ENCODE data around the gene ZNF548. TPM values are rescaled to one million over a fixed set of nuclear protein-coding genes. Genes with fewer than 3 reads are reported as not detected.

ZNF548 gene
- total and polyA plus RNA-seq, 8 donors: 2.6 to 48.5 (median 8.9) TPM

- Histone ChIP-seq H3K4me1 (no peaks in the 10 kb centered on the region), H3K9me3 (peaks cover 11 to 60% (median 50%) of the 10 kb centered on the region in 4 donors), H3K27me3 (no peaks in the 10 kb centered on the region), H3K36me3 (peaks cover 7 to 50% (median 30%) of the 10 kb centered on the region in 4 donors), H3K27ac (no peak overlapping the region), H3K4me3 (no peak overlapping the region)
- WGBS, 5 donors: 82 to 93% (median 89%) methylated on average over 3 to 9 of the region's 9 CpGs
- TF ChIP-seq CTCF (IDR thresholded peaks at IDR 0.05): no peak
- TF ChIP-seq POLR2A (IDR thresholded peaks at IDR 0.05): no peak
- DNase-seq: no peak
- intact Hi-C loops (cut with DNase I; ENCODE audit: low total_unique reads): no loop called here
Measured at GRCh38 chr19:57403737-57404563, 14.3 kb downstream of the ZNF548 start.

GRCh38 chr19:57406516-57407123 is 17.0 kb downstream of the ZNF548 start:
- Histone ChIP-seq H3K4me3 (no peak overlapping the region), H3K36me3 (peaks cover 0 to 23% (median 6%) of the 10 kb centered on the region in 4 donors), H3K9me3 (peaks cover 4 to 33% (median 24%) of the 10 kb centered on the region in 4 donors), H3K27me3 (no peaks in the 10 kb centered on the region), H3K4me1 (peaks cover 1 to 10% (median 10%) of the 10 kb centered on the region in 4 donors), H3K27ac (no peak overlapping the region)
- intact Hi-C loops (cut with DNase I; ENCODE audit: low total_unique reads): no loop called here
- WGBS, 5 donors: 13 to 23% (median 19%) methylated on average over 8 of the region's 8 CpGs
- peak; percentile 34 to 90 for DNase-seq
- TF ChIP-seq CTCF (IDR thresholded peaks at IDR 0.05) (peak in 4 of 7 experiments; percentile 9 to 39 (median 32)), EP300 (IDR thresholded peaks at IDR 0.05) (no peak)

DNA sequence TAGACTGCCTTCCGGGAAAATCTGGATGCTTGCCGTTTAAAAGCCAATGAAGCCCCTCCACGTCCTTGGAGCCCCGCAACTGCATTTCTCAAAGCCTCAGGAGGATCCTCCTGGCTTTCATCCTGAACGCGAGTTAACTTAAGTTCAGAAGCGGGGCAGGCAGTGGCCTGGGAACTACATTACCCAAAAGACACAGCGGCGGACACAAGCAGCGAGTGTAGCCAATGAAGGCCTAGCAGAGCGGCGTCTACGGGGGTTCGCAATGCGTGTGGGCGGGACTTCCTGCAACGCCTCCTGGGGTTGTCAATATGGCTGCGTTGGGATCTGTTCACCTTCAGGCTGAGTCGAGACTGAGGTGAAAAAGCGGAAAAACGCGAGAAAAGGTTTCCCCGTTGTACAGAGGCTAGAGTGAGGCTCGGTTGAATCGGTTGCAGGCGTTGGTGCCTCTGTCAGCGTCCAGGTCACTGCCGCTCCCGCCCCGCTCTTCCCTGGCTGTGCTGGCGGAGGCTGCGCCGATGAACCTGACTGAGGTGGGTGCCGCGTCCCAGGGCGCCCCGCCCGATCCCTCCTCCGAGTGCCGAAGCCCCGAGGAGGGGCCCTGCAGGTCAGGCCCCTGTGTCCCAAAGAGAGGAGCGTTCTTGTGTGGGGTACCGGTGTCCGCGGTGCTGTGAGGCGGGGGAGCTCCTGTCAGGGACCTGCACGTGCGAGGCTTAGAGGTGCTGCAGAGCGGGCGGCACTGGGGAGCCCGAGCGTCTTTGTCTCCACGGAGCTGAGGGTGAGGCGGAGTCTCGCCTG is 21.4 kb downstream of the ZNF548 start, which contains the start of gene ZNF17:
TSS of gene ZNF17 (plus strand) at position 285 of the 795 bp plus-strand sequence. CDS start 2,455 bp downstream, outside the sequence.
- peaks cover 0 to 24% (median 10%) of the 10 kb centered on the region in 4 donors for H3K9me3 ChIP-seq
- peak within 1 kb of the TSS; percentile 69 to 100 (median 86) for H3K4me3 ChIP-seq
- WGBS, 5 donors: 0 to 1% (median 1%) methylated on average over 27 to 55 of the region's 55 CpGs
- H3K36me3 ChIP-seq: peaks cover 25 to 40% (median 34%) of the 10 kb centered on the region in 4 donors
- TF ChIP-seq POLR2AphosphoS5 (IDR thresholded peaks at IDR 0.05) (peak; percentile 26 to 74 (median 59)), CTCF (IDR thresholded peaks at IDR 0.05) (no peak)
- peak; percentile 95 to 98 for DNase-seq
- no peaks in the 10 kb centered on the region for H3K27me3 ChIP-seq
- H3K27ac ChIP-seq: peak within 1 kb of the TSS; percentile 16 to 79 (median 70)
- H3K4me1 ChIP-seq: peaks cover 12 to 24% (median 21%) of the 10 kb centered on the region in 4 donors
- intact Hi-C loops (cut with DNase I; ENCODE audit: low total_unique reads): no loop called here

DNA sequence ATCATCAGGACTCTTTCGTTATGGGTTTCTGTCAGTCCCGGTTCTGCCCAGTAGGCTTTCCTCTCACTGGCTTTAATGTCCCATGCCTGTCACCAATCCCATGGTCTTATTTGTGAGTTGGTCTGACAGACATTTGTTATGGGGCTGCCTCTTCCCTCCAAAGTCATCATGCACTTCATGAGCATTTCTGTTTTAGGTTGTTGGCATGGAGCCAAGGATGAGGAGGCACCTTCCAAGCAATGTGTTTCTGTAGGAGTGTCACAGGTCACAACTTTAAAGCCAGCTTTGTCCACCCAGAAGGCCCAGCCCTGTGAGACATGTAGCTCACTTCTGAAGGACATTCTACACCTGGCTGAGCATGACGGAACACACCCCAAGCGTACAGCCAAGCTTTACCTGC is 29.8 kb downstream of the ZNF548 start:
- H3K27me3 ChIP-seq: no peaks in the 10 kb centered on the region
- WGBS, 5 donors: 94 to 99% (median 98%) methylated on average over 4 of the region's 4 CpGs
- no peaks in the 10 kb centered on the region for H3K4me1 ChIP-seq
- H3K9me3 ChIP-seq: peaks cover 30 to 98% (median 84%) of the 10 kb centered on the region in 4 donors
- no peak overlapping the region for H3K4me3 ChIP-seq
- no peak for TF ChIP-seq CTCF (IDR thresholded peaks at IDR 0.05)
- TF ChIP-seq POLR2AphosphoS5 (IDR thresholded peaks at IDR 0.05): no peak
- TF ChIP-seq EP300 (IDR thresholded peaks at IDR 0.05): no peak
- no peak for TF ChIP-seq POLR2A (IDR thresholded peaks at IDR 0.05)
- H3K27ac ChIP-seq: no peak overlapping the region
- intact Hi-C loops (cut with DNase I; ENCODE audit: low total_unique reads): no loop called here
- H3K36me3 ChIP-seq: peaks cover 54 to 91% (median 82%) of the 10 kb centered on the region in 4 donors
- DNase-seq: no peak

Measured in stomach (tissue), 9 donors.